HG03196 (cell line): ENCODE measurements around the gene CNNM2.

Experiments used
- ATAC-seq: cut with Tn5 transposase; IDR thresholded peaks from one replicate; pipeline ENCODE4 v1.9.1; 2021; ENCODE audit not compliant: unreplicated experiment

The CNNM2 gene

GRCh38 chr10:102917962-102918816, at the start of gene CNNM2:
TSS of gene CNNM2 (plus strand) at chr10:102918294. CDS start at chr10:102918481, 187 bp downstream.
- peak; percentile 87 for ATAC-seq

GRCh38 chr10:102868911-102869257, 49.2 kb upstream of the CNNM2 start:
- ATAC-seq, result no peak

GRCh38 chr10:102869258-102870198, 48.6 kb upstream of the CNNM2 start, which contains the start of gene AS3MT:
TSS of gene AS3MT (plus strand) at chr10:102869470. CDS start at chr10:102869593, 123 bp downstream.
- no peak for ATAC-seq

- no peak for ATAC-seq
These were observed 47.9 kb upstream of the CNNM2 start for GRCh38 chr10:102870221-102870620.

- no peak for ATAC-seq
These were observed 45.9 kb upstream of the CNNM2 start for GRCh38 chr10:102872163-102872562.

- no peak for ATAC-seq
These were observed 41.3 kb upstream of the CNNM2 start for GRCh38 chr10:102876747-102877153.

- no peak for ATAC-seq
These were observed 39.5 kb upstream of the CNNM2 start for GRCh38 chr10:102878629-102879028.

GRCh38 chr10:102880256-102880655, 37.8 kb upstream of the CNNM2 start:
- ATAC-seq, result no peak

- no peak for ATAC-seq
These were observed 30.0 kb upstream of the CNNM2 start for GRCh38 chr10:102888048-102888447.

- ATAC-seq, result no peak
These were observed 23.5 kb upstream of the CNNM2 start for GRCh38 chr10:102894466-102895213.

GRCh38 chr10:102900006-102900405, 18.1 kb upstream of the CNNM2 start:
- ATAC-seq, result no peak

- no peak for ATAC-seq
These were observed 13.7 kb upstream of the CNNM2 start for GRCh38 chr10:102904346-102904745.

GRCh38 chr10:102906507-102906906, 11.6 kb upstream of the CNNM2 start:
- ATAC-seq, result no peak

- no peak for ATAC-seq
These were observed 3.3 kb upstream of the CNNM2 start for GRCh38 chr10:102914781-102915180.

GRCh38 chr10:102916173-102916572, 1.9 kb upstream of the CNNM2 start:
- ATAC-seq, result no peak

- ATAC-seq, result peak; percentile 44
These were observed 656 bp upstream of the CNNM2 start for GRCh38 chr10:102917314-102917961.

- ATAC-seq, result peak; percentile 2
These were observed 737 bp downstream of the CNNM2 start for GRCh38 chr10:102918817-102919245.

GRCh38 chr10:102919246-102919959, 1.3 kb downstream of the CNNM2 start:
- ATAC-seq, result no peak

- no peak for ATAC-seq
These were observed 2.1 kb downstream of the CNNM2 start for GRCh38 chr10:102919992-102920739.
